ENCODE data around the gene INTS15. TPM values are rescaled to one million over a fixed set of nuclear protein-coding genes. Genes with fewer than 3 reads are reported as not detected.

INTS15 gene
- total RNA-seq, 1 experiment from 2014 or later, result 21.4 TPM

GRCh38 chr7:6639627-6640026, 49.8 kb downstream of the INTS15 start:
- CTCF ChIA-PET, result no interaction called here

GRCh38 chr7:6640246-6640721, 50.5 kb downstream of the INTS15 start:
- no peak overlapping the region for H3K4me3 ChIP-seq
- POLR2A ChIA-PET (ENCODE audit: unreplicated experiment), result no interaction called here
- intact Hi-C loops (cut with micrococcal nuclease; ENCODE audit: unreplicated experiment), result no loop called here
- no peak overlapping the region for H3K27ac ChIP-seq
- H3K9me2 ChIP-seq (ENCODE audit: insufficient read depth), result no peaks in the 10 kb centered on the region
- no peak for TF ChIP-seq CTCF (conservative IDR thresholded peaks at IDR 0.05)
- no peak for TF ChIP-seq EZH2 (IDR thresholded peaks at IDR 0.05; ENCODE audit: low read depth)
- H4K20me1 ChIP-seq (ENCODE audit: insufficient read depth), result 0 out of 2 replicates have a peak, but pooled peaks cover 4% of the 10 kb centered on the region
- no peak for DNase-seq
- H3K9me3 ChIP-seq (ENCODE audit: insufficient read depth, low read depth), result no peaks in the 10 kb centered on the region
- peaks cover 13% of the 10 kb centered on the region; the same call in 1 of the 2 replicates for H3K36me3 ChIP-seq (ENCODE audit: low read depth)
- no peak overlapping the region for H3K4me2 ChIP-seq
- BruUV-seq (replicated peaks), result no TSS peak
- H3K4me1 ChIP-seq (replicated peaks; ENCODE audit: insufficient read depth), result peaks cover 20% of the 10 kb centered on the region
- no peaks in the 10 kb centered on the region for H3K27me3 ChIP-seq (ENCODE audit: insufficient read depth, low read depth)
- H3K79me2 ChIP-seq (ENCODE audit: low read depth), result peaks cover 32% of the 10 kb centered on the region
- CTCF ChIA-PET, result no interaction called here
- peaks cover 8% of the 10 kb centered on the region; the same call in 1 of the 2 replicates for H3F3A ChIP-seq (ENCODE audit: insufficient read depth, low read depth)
- no peak overlapping the region for H2AFZ ChIP-seq

More at GRCh38 chr7:6639627-6640026, 49.8 kb downstream of the INTS15 start:
- no TSS peak for BruUV-seq (replicated peaks)
- intact Hi-C loops (cut with micrococcal nuclease; ENCODE audit: unreplicated experiment), result loop anchor here (5.0 kb wide), 1 partner anchor 122 kb away; no protein-coding TSS in a partner anchor
- H3K9me2 ChIP-seq (ENCODE audit: insufficient read depth), result no peaks in the 10 kb centered on the region
- peaks cover 15% of the 10 kb centered on the region; the same call in 1 of the 2 replicates for H3F3A ChIP-seq (ENCODE audit: insufficient read depth, low read depth)
- H3K27me3 ChIP-seq (ENCODE audit: insufficient read depth, low read depth), result no peaks in the 10 kb centered on the region
- POLR2A ChIA-PET (ENCODE audit: unreplicated experiment), result no interaction called here
- H3K4me3 ChIP-seq, result no peak overlapping the region
- H3K4me1 ChIP-seq (replicated peaks; ENCODE audit: insufficient read depth), result peaks cover 21% of the 10 kb centered on the region
- H3K4me2 ChIP-seq, result no peak overlapping the region
- DNase-seq, result no peak
- peaks cover 32% of the 10 kb centered on the region for H3K79me2 ChIP-seq (ENCODE audit: low read depth)
- TF ChIP-seq EZH2 (IDR thresholded peaks at IDR 0.05; ENCODE audit: low read depth) (no peak), CTCF (conservative IDR thresholded peaks at IDR 0.05) (no peak)
- H3K36me3 ChIP-seq (ENCODE audit: low read depth), result peaks cover 13% of the 10 kb centered on the region; the same call in 1 of the 2 replicates
- H4K20me1 ChIP-seq (ENCODE audit: insufficient read depth), result 0 out of 2 replicates have a peak, but pooled peaks cover 4% of the 10 kb centered on the region
- H3K9me3 ChIP-seq (ENCODE audit: insufficient read depth, low read depth), result no peaks in the 10 kb centered on the region
- no peak overlapping the region for H2AFZ ChIP-seq
- no peak overlapping the region for H3K27ac ChIP-seq

DNA sequence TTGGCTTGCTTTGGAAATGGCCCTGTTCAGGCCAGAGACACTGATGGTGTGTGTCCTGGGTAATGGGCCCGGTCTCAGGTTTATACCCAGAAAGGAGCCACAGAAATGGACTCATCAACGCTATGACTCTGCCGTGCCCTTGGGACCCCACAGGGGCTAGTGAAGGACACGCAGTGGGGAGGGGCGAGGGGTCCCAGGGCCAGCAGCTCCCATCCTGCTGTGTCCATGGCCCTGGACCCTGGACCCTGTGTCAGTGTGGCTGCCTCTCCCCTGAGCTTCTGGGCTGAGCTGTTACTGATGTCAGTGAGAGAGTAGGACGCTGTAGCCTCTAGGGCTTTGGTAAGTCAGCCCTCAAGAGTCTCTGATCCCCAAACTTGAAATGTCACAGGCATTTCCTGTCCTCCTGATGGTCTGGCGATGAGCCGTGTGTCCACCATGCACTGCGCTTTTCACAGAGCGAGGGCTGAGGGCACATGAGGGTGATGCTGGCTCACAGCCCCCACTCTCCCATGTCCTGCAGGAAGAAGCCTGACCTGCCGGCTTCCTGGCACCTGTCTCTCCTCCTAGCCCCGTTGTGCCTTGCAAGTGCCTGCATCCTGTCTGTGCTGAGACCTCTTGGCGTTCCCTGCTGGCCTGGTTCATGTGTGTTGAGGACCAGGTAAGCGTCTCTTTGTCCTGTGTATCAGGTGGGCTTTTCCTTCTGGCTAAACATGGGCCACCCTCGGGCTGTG, 51.6 kb downstream of the INTS15 start:
- 0 out of 2 replicates have a peak, but pooled peaks cover 4% of the 10 kb centered on the region for H4K20me1 ChIP-seq (ENCODE audit: insufficient read depth)
- intact Hi-C loops (cut with micrococcal nuclease; ENCODE audit: unreplicated experiment), result no loop called here
- H2AFZ ChIP-seq, result no peak overlapping the region
- no peaks in the 10 kb centered on the region for H3K27me3 ChIP-seq (ENCODE audit: insufficient read depth, low read depth)
- H3K4me3 ChIP-seq, result no peak overlapping the region
- no peak overlapping the region for H3K4me2 ChIP-seq
- ChIA-PET POLR2A (ENCODE audit: unreplicated experiment) (interaction anchor here (0.5 to 0.8 kb wide), 2 partner anchors 506 to 762 kb away, joined by 5 to 15 read pairs; no protein-coding TSS in a partner anchor), CTCF (no interaction called here)
- no peak overlapping the region for H3K27ac ChIP-seq
- peaks cover 28% of the 10 kb centered on the region for H3K79me2 ChIP-seq (ENCODE audit: low read depth)
- TF ChIP-seq CTCF (conservative IDR thresholded peaks at IDR 0.05), result no peak
- no peak for TF ChIP-seq EZH2 (IDR thresholded peaks at IDR 0.05; ENCODE audit: low read depth)
- peaks cover 8% of the 10 kb centered on the region for H3K4me1 ChIP-seq (replicated peaks; ENCODE audit: insufficient read depth)
- no TSS peak for BruUV-seq (replicated peaks)
- H3F3A ChIP-seq (ENCODE audit: insufficient read depth, low read depth), result no peaks in the 10 kb centered on the region
- no peaks in the 10 kb centered on the region for H3K9me3 ChIP-seq (ENCODE audit: insufficient read depth, low read depth)
- peaks cover 13% of the 10 kb centered on the region; the same call in 1 of the 2 replicates for H3K36me3 ChIP-seq (ENCODE audit: low read depth)
- DNase-seq, result no peak
- H3K9me2 ChIP-seq (ENCODE audit: insufficient read depth), result no peaks in the 10 kb centered on the region
